Activated T-cell treated with anti-CD3 and anti-CD28 coated beads, Interleukin-2, amount 50 U/mL, for 48 hours (primary cell): ENCODE data around the gene POLR2C.
"Not testable (repeated sequence)": the region's sequence is repeated elsewhere in the genome, so short reads cannot be mapped to it uniquely, and the experiment has no call there.

Source experiments
- DNase-seq, 2 experiments: peaks; one replicate each; pipeline ENCODE4 v3.0.0-alpha.2; 2020

The POLR2C gene

GRCh38 chr16:57462209-57462977, at the start of gene POLR2C:
Gene POLR2C (plus strand): TSS chr16:57462679. CDS start chr16:57462725, 46 bp downstream.
- DNase-seq = peak; percentile 97

- DNase-seq = no peak
Measured at GRCh38 chr16:57413301-57413730, 49.2 kb upstream of the POLR2C start.

- DNase-seq = no peak
Measured at GRCh38 chr16:57413733-57414132, 48.7 kb upstream of the POLR2C start.

- DNase-seq = no peak
Measured at GRCh38 chr16:57416084-57416483, 46.4 kb upstream of the POLR2C start.

GRCh38 chr16:57419506-57419905, 43.0 kb upstream of the POLR2C start:
- no peak for DNase-seq

GRCh38 chr16:57422026-57422944, 40.2 kb upstream of the POLR2C start:
- DNase-seq = no peak

GRCh38 chr16:57423152-57423551, 39.3 kb upstream of the POLR2C start:
- DNase-seq = no peak

- DNase-seq = peak in 1 of 2 experiments; percentile 2
Measured at GRCh38 chr16:57424583-57424982, 37.9 kb upstream of the POLR2C start.

- DNase-seq = no peak
Measured at GRCh38 chr16:57426356-57426755, 36.1 kb upstream of the POLR2C start.

GRCh38 chr16:57427307-57427706, 35.2 kb upstream of the POLR2C start:
- no peak for DNase-seq

GRCh38 chr16:57427824-57428223, 34.7 kb upstream of the POLR2C start:
- DNase-seq = no peak

GRCh38 chr16:57430955-57431354, 31.5 kb upstream of the POLR2C start:
- DNase-seq = no peak

GRCh38 chr16:57432505-57432904, 30.0 kb upstream of the POLR2C start:
- no peak for DNase-seq

- no peak for DNase-seq
Measured at GRCh38 chr16:57432989-57433388, 29.5 kb upstream of the POLR2C start.

GRCh38 chr16:57434003-57434402, 28.5 kb upstream of the POLR2C start:
- DNase-seq = no peak

- DNase-seq = no peak
Measured at GRCh38 chr16:57435838-57436237, 26.6 kb upstream of the POLR2C start.

GRCh38 chr16:57439947-57440346, 22.5 kb upstream of the POLR2C start:
- DNase-seq = not testable (repeated sequence)

- DNase-seq = not testable (repeated sequence)
Measured at GRCh38 chr16:57440551-57440950, 21.9 kb upstream of the POLR2C start.

GRCh38 chr16:57444711-57445110, 17.8 kb upstream of the POLR2C start:
- no peak for DNase-seq

GRCh38 chr16:57445510-57445909, 17.0 kb upstream of the POLR2C start:
- no peak for DNase-seq

- peak; percentile 24 to 55 for DNase-seq
Measured at GRCh38 chr16:57446531-57447185, 15.8 kb upstream of the POLR2C start.

- DNase-seq = peak; percentile 93 to 94
Measured at GRCh38 chr16:57447186-57447962, 15.1 kb upstream of the POLR2C start, which contains the start of the genes CIAPIN1 and COQ9. Gene CIAPIN1 (minus strand): TSS chr16:57447385. CDS start chr16:57440928, 6,457 bp downstream. Gene COQ9 (plus strand): TSS chr16:57447479. CDS start chr16:57447506, 27 bp downstream.
